Measurements from ENCODE around the gene TNNI2.

DNA sequence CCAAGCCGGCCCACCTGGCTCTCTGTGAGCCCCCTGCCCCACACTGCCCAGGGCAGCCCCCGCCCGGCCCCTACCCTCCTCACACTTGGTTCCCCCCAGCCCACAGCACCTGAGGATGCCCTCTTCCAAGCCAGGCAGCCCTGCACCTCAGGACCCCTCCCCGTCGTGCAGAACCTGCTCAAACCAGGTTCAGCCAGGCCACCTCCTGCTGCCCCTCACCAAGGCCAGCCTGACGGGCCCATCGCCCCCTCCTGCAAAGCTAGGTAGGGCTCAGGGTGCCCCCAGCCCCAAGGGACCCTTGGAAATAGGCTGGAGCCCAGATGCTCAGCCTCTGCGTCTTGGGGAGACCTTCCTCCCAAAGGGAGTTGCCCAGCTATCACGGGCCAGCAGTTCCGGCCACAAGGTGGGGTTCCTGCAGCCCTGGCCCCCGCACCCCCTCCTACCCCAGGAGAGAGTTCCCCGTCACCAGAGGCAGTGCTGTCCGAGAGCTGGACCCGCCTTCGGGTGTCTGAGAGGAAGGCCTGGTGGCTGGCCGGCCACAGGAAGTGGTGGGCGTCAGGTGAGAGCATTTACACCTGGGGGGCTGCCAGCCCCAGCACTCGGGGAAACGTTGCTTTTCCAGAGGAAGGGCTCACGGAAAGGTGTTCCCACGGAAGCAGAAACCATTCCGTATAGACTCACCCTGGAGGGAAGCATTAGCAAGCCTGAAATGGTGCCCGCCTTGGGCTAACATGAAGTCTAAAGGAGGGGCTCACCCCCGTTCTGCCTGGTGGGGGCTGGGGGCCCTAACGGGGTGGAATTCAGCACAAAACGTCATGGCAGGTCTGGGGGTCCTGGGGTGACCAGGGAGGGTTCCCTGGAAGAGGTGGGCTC, 7.2 kb upstream of the TNNI2 start:
- TF ChIP-seq SMC3 (IDR thresholded peaks at IDR 0.05; ENCODE audit: borderline replicate concordance, low read length) = no peak
- TF ChIP-seq FOXK2 (IDR thresholded peaks at IDR 0.05) = no peak
- TF ChIP-seq ZZZ3 (IDR thresholded peaks at IDR 0.05; ENCODE audit: control insufficient read depth, insufficient read length, low read depth) = no peak
- TF ChIP-seq, protein P1, sequence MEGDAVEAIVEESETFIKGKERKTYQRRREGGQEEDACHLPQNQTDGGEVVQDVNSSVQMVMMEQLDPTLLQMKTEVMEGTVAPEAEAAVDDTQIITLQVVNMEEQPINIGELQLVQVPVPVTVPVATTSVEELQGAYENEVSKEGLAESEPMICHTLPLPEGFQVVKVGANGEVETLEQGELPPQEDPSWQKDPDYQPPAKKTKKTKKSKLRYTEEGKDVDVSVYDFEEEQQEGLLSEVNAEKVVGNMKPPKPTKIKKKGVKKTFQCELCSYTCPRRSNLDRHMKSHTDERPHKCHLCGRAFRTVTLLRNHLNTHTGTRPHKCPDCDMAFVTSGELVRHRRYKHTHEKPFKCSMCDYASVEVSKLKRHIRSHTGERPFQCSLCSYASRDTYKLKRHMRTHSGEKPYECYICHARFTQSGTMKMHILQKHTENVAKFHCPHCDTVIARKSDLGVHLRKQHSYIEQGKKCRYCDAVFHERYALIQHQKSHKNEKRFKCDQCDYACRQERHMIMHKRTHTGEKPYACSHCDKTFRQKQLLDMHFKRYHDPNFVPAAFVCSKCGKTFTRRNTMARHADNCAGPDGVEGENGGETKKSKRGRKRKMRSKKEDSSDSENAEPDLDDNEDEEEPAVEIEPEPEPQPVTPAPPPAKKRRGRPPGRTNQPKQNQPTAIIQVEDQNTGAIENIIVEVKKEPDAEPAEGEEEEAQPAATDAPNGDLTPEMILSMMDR (IDR thresholded peaks at IDR 0.05 in 2 of 3, conservative IDR thresholded peaks at IDR 0.05 in 1 of 3; ENCODE audit: control insufficient read depth in 2 of 3, extremely low read depth in 1 of 3, insufficient read depth in 1 of 3, low read depth in 3 of 3, low read length in 3 of 3) = 0 out of 6 replicates have a peak, but pooled peaks of 1 of the 3 experiments have one; percentile 6
- TF ChIP-seq RAD51 (IDR thresholded peaks at IDR 0.05) = no peak
- no peak for TF ChIP-seq TARDBP (IDR thresholded peaks at IDR 0.05; ENCODE audit: borderline replicate concordance)
- TF ChIP-seq, protein P2, sequence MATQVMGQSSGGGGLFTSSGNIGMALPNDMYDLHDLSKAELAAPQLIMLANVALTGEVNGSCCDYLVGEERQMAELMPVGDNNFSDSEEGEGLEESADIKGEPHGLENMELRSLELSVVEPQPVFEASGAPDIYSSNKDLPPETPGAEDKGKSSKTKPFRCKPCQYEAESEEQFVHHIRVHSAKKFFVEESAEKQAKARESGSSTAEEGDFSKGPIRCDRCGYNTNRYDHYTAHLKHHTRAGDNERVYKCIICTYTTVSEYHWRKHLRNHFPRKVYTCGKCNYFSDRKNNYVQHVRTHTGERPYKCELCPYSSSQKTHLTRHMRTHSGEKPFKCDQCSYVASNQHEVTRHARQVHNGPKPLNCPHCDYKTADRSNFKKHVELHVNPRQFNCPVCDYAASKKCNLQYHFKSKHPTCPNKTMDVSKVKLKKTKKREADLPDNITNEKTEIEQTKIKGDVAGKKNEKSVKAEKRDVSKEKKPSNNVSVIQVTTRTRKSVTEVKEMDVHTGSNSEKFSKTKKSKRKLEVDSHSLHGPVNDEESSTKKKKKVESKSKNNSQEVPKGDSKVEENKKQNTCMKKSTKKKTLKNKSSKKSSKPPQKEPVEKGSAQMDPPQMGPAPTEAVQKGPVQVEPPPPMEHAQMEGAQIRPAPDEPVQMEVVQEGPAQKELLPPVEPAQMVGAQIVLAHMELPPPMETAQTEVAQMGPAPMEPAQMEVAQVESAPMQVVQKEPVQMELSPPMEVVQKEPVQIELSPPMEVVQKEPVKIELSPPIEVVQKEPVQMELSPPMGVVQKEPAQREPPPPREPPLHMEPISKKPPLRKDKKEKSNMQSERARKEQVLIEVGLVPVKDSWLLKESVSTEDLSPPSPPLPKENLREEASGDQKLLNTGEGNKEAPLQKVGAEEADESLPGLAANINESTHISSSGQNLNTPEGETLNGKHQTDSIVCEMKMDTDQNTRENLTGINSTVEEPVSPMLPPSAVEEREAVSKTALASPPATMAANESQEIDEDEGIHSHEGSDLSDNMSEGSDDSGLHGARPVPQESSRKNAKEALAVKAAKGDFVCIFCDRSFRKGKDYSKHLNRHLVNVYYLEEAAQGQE (IDR thresholded peaks at IDR 0.05; ENCODE audit: low read depth, low read length) = no peak
- TF ChIP-seq, protein P3, sequence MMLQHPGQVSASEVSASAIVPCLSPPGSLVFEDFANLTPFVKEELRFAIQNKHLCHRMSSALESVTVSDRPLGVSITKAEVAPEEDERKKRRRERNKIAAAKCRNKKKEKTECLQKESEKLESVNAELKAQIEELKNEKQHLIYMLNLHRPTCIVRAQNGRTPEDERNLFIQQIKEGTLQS (IDR thresholded peaks at IDR 0.05; ENCODE audit: borderline replicate concordance, extremely low read depth, low read depth, low read length) = no peak
- TF ChIP-seq ETV6 (conservative IDR thresholded peaks at IDR 0.05 in 1 of 2, IDR thresholded peaks at IDR 0.05 in 1 of 2; ENCODE audit: borderline replicate concordance in 1 of 2, low read depth in 1 of 2) = no peak
